ENCODE measurements around the gene SLC29A4.

DNA sequence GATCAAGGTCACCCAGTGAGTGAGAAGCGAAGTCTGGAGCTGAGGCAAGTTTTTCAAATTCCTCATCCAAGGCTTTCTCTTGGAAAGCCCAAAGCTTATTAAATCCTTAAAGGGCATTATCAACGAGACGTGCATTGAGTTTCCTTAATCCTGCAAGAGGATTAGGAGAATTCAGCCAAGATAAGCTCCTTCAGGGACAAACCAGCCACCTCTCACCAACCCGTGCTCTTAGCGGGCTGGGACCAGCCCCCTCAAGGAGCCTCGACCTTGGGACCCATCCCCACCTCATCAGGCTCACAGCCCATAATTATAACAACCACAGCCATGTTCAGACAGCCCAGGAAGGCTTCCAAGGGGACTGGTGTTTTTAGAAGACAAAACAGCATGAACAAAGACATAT, 12.0 kb upstream of the SLC29A4 start:
- TF ChIP-seq, protein P1, sequence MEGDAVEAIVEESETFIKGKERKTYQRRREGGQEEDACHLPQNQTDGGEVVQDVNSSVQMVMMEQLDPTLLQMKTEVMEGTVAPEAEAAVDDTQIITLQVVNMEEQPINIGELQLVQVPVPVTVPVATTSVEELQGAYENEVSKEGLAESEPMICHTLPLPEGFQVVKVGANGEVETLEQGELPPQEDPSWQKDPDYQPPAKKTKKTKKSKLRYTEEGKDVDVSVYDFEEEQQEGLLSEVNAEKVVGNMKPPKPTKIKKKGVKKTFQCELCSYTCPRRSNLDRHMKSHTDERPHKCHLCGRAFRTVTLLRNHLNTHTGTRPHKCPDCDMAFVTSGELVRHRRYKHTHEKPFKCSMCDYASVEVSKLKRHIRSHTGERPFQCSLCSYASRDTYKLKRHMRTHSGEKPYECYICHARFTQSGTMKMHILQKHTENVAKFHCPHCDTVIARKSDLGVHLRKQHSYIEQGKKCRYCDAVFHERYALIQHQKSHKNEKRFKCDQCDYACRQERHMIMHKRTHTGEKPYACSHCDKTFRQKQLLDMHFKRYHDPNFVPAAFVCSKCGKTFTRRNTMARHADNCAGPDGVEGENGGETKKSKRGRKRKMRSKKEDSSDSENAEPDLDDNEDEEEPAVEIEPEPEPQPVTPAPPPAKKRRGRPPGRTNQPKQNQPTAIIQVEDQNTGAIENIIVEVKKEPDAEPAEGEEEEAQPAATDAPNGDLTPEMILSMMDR (IDR thresholded peaks at IDR 0.05) = no peak
- TF ChIP-seq POLR2A (IDR thresholded peaks at IDR 0.05) = no peak
